ENCODE results near the gene FBXW11. TPM values are rescaled to one million over a fixed set of nuclear protein-coding genes. Genes with fewer than 3 reads are reported as not detected.

Gene FBXW11
- total RNA-seq, 2 donors from 2014 or later = 54.7 to 61.4 TPM

DNA sequence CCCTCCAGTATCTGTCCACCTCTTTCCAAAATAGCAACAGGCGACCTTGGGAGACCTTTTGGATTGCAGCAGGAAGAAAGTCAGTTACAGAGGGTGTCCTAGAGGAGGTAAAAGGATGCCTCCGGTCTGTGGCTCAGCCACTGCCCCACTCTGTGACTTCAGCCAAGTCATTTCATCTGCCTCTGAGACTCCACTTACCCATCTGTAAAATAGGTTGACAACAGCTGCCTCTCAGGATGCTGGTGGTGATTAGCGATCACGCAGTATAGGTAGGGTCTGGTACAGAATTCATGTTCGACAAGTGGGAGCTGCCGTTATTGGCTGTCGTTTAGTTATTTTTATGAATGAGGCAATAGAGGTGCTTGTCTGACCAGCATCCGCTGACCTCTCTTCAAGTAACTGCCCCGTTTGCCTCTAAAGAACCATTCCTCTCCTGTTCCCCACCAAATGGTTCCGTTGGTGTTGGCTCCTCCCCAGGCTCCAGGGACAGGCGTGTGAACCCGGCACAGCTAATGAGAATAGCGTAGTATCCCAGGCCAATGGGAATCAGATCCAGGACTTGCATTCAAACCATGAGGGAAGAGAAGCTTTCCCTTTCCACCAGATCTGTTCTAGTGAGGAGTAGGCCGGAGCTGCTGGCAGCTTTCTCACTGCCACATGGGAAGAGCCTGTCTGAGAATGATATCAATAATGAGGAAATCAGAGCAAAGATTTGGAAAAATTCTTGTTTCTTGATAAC lies 156.7 kb downstream of the FBXW11 start:
- Histone ChIP-seq H3K36me3 (no peaks in the 10 kb centered on the region), H3K9me3 (no peaks in the 10 kb centered on the region), H3K27me3 (replicated peaks; ENCODE audit: insufficient read depth) (no peaks in the 10 kb centered on the region), H3K4me3 (no peak overlapping the region), H3K27ac (no peak overlapping the region), H3K4me1 (replicated peaks) (no peaks in the 10 kb centered on the region)
- no peak for DNase-seq (ENCODE audit: low spot score)
- TF ChIP-seq POLR2AphosphoS5 (IDR thresholded peaks at IDR 0.05) (no peak), POLR2A (IDR thresholded peaks at IDR 0.05) (no peak)
- TF ChIP-seq, protein P1, sequence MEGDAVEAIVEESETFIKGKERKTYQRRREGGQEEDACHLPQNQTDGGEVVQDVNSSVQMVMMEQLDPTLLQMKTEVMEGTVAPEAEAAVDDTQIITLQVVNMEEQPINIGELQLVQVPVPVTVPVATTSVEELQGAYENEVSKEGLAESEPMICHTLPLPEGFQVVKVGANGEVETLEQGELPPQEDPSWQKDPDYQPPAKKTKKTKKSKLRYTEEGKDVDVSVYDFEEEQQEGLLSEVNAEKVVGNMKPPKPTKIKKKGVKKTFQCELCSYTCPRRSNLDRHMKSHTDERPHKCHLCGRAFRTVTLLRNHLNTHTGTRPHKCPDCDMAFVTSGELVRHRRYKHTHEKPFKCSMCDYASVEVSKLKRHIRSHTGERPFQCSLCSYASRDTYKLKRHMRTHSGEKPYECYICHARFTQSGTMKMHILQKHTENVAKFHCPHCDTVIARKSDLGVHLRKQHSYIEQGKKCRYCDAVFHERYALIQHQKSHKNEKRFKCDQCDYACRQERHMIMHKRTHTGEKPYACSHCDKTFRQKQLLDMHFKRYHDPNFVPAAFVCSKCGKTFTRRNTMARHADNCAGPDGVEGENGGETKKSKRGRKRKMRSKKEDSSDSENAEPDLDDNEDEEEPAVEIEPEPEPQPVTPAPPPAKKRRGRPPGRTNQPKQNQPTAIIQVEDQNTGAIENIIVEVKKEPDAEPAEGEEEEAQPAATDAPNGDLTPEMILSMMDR (IDR thresholded peaks at IDR 0.05) = no peak
- 96% methylated on average over 14 of the region's 14 CpGs for WGBS
- intact Hi-C loops (cut with DNase I) = loop anchor here (5.0 to 10.0 kb wide), 3 partner anchors 217 to 432 kb away; partner anchors contain the start of gene FGF18

DNA sequence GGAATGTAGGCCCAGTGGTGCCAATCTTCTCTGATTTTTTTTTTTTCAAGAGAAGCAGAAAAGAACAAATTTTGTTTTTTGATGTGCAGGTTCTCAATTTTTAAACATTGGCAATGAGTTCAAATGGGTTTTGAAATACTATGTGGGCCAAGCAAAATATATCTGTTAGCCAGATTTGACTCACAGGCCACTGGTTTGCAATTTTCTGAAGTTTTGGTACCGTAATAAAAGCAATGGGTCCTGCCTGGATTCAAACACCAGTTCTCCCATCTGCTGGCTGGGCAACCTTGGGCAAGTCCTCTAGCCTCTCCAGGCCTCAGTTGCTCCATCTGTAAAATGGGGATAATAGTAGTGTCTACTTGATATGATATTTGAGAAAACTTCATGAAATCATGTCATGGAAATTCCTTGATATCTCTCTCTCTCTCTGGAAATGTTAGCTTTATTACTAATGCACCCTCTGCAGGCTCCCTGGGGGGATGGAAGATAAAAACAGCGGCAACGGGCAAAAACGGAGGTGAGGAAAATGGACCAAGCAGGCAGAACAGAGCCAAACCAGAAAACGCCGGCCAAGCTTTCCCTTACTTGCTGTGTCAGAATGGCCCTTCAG lies 157.4 kb downstream of the FBXW11 start:
- 79% methylated on average over 6 of the region's 6 CpGs for WGBS
- TF ChIP-seq, protein P1 (IDR thresholded peaks at IDR 0.05) = no peak
- TF ChIP-seq POLR2A (IDR thresholded peaks at IDR 0.05) = no peak
- TF ChIP-seq POLR2AphosphoS5 (IDR thresholded peaks at IDR 0.05) = no peak
- no peak overlapping the region for H3K27ac ChIP-seq
- no peaks in the 10 kb centered on the region for H3K9me3 ChIP-seq
- H3K4me1 ChIP-seq (replicated peaks) = no peaks in the 10 kb centered on the region
- DNase-seq (ENCODE audit: low spot score) = no peak
- H3K27me3 ChIP-seq (replicated peaks; ENCODE audit: insufficient read depth) = no peaks in the 10 kb centered on the region
- no peaks in the 10 kb centered on the region for H3K36me3 ChIP-seq
- intact Hi-C loops (cut with DNase I) = loop anchor here (5.0 kb wide), 1 partner anchor 217 kb away; no protein-coding TSS in a partner anchor
- no peak overlapping the region for H3K4me3 ChIP-seq

DNA sequence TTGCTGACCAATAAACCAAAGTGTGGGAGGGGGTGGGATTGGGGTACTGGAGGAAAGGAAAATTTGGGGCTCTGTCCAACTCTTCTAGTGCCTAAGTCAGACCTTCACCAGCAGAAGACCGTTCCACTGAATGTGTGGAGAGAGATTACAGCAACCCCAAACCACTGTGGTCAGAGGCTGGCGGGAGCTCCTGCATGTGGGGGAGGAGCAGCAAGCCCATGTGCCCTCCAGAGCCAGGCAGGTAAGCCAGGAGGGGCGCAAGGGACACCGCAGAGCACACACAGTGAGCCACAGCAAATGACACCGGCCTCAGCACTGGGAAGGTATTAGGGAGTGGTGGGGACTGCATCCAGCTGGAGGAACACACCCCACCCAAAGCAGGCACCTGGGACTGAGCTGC lies 158.0 kb downstream of the FBXW11 start:
- Histone ChIP-seq H3K27ac (no peak overlapping the region), H3K27me3 (replicated peaks; ENCODE audit: insufficient read depth) (no peaks in the 10 kb centered on the region), H3K9me3 (no peaks in the 10 kb centered on the region), H3K4me1 (replicated peaks) (no peaks in the 10 kb centered on the region), H3K4me3 (no peak overlapping the region), H3K36me3 (no peaks in the 10 kb centered on the region)
- WGBS = 82% methylated on average over 5 of the region's 5 CpGs
- intact Hi-C loops (cut with DNase I) = loop anchor here (5.0 kb wide), 1 partner anchor 216 kb away; no protein-coding TSS in a partner anchor
- no peak for DNase-seq (ENCODE audit: low spot score)
- TF ChIP-seq POLR2A (IDR thresholded peaks at IDR 0.05) (no peak), POLR2AphosphoS5 (IDR thresholded peaks at IDR 0.05) (no peak)
- TF ChIP-seq, protein P1 (IDR thresholded peaks at IDR 0.05) = no peak

DNA sequence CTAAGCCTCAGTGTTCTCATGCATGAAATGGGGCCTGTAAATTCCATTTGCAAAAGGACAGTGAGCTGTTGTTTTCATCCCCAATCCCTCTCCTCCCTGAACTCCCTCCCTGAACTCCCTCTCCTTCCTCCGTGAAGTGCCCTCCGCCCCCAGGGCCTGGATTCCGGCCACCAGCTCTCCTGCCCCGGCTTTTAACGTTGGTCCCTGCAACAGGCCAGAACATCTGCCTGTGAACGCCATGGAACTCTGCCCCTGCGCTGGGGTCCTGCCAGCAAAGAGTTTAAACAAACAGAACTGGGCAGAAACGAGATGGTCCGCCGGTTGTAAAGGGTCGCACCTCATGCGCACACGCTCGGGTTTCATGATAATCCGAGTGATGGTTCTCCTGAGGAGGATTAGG lies 158.4 kb downstream of the FBXW11 start:
- no peaks in the 10 kb centered on the region for H3K27me3 ChIP-seq (replicated peaks; ENCODE audit: insufficient read depth)
- DNase-seq (ENCODE audit: low spot score) = no peak
- intact Hi-C loops (cut with DNase I) = loop anchor here (5.0 kb wide), 1 partner anchor 216 kb away; no protein-coding TSS in a partner anchor

More for the DNA sequence above, 158.4 kb downstream of the FBXW11 start:
- Histone ChIP-seq H3K4me3 (no peak overlapping the region), H3K36me3 (no peaks in the 10 kb centered on the region), H3K9me3 (no peaks in the 10 kb centered on the region), H3K27ac (no peak overlapping the region), H3K4me1 (replicated peaks) (no peaks in the 10 kb centered on the region)
- TF ChIP-seq, protein P1 (IDR thresholded peaks at IDR 0.05) = no peak
- no peak for TF ChIP-seq POLR2A (IDR thresholded peaks at IDR 0.05)
- no peak for TF ChIP-seq POLR2AphosphoS5 (IDR thresholded peaks at IDR 0.05)
- 33% methylated on average over 15 of the region's 15 CpGs for WGBS
